H4 (cell line): Measurements from ENCODE around the gene ADK. TPM values are rescaled to one million over a fixed set of nuclear protein-coding genes. Genes with fewer than 3 reads are reported as not detected.
"Not testable (repeated sequence)": the region's sequence is repeated elsewhere in the genome, so short reads cannot be mapped to it uniquely, and the experiment has no call there.

ENCODE experiments used
- DNase-seq: peaks from one replicate; pipeline ENCODE4 v3.0.0-alpha.2; 2015; ENCODE audit warnings: low spot score
- total RNA-seq: library from RNA; depleted of rRNA; stranded (reverse); fragments of >200 nt; shearing (Covaris generic); gene quantifications from 2 replicates; pipeline ENCODE4 v1.2.3, GENCODE V29; 2014

Gene ADK
- total RNA-seq, 1 experiment from 2014 or later: 33.5 TPM

GRCh38 chr10:74145133-74145532 is 5.9 kb upstream of the ADK start:
- DNase-seq: peak; percentile 19

GRCh38 chr10:74146980-74147379 is 4.0 kb upstream of the ADK start:
- not testable (repeated sequence) for DNase-seq

GRCh38 chr10:74150204-74150989 is 624 bp upstream of the ADK start, which contains the start of gene AP3M1:
TSS of gene AP3M1 (minus strand) at chr10:74150828. CDS start at chr10:74138379, 12,449 bp downstream.
- no peak for DNase-seq

GRCh38 chr10:74151879-74152722 is 1.1 kb downstream of the ADK start:
- DNase-seq: no peak

- no peak for DNase-seq
Observed at GRCh38 chr10:74153123-74153522, 2.1 kb downstream of the ADK start.

- DNase-seq: no peak
Observed at GRCh38 chr10:74153676-74154075, 2.7 kb downstream of the ADK start.

- DNase-seq: no peak
Observed at GRCh38 chr10:74156919-74157289, 5.9 kb downstream of the ADK start.

GRCh38 chr10:74160013-74160412 is 9.0 kb downstream of the ADK start:
- no peak for DNase-seq

- DNase-seq: no peak
Observed at GRCh38 chr10:74163319-74164068, 12.5 kb downstream of the ADK start.

GRCh38 chr10:74164716-74165529 is 13.9 kb downstream of the ADK start:
- DNase-seq: no peak

- DNase-seq: no peak
Observed at GRCh38 chr10:74165530-74165901, 14.5 kb downstream of the ADK start.

- no peak for DNase-seq
Observed at GRCh38 chr10:74167443-74167842, 16.4 kb downstream of the ADK start.

- DNase-seq: no peak
Observed at GRCh38 chr10:74171625-74172024, 20.6 kb downstream of the ADK start.

- no peak for DNase-seq
Observed at GRCh38 chr10:74174521-74174920, 23.5 kb downstream of the ADK start.

GRCh38 chr10:74175510-74176379 is 24.7 kb downstream of the ADK start:
- DNase-seq: no peak

GRCh38 chr10:74176380-74177139 is 25.5 kb downstream of the ADK start:
- peak; percentile 97 for DNase-seq

GRCh38 chr10:74177140-74177677 is 26.2 kb downstream of the ADK start:
- DNase-seq: peak; percentile 10

GRCh38 chr10:74178042-74178791 is 27.2 kb downstream of the ADK start:
- no peak for DNase-seq
